MG63 (cell line): ENCODE data around the gene MUC6. TPM values are rescaled to one million over a fixed set of nuclear protein-coding genes. Genes with fewer than 3 reads are reported as not detected.

Source experiments
- DNase-seq: peaks from one replicate; pipeline ENCODE4 v3.0.0-alpha.2; 2020
- H3K27me3 ChIP-seq: fragments of 250-450 bp; sonication (Bioruptor Pico); 2 replicates; pipeline ENCODE4 v1.5.1; 2020; ENCODE audit warnings: mild to moderate bottlenecking, moderate library complexity
- H3K36me3 ChIP-seq: fragments of 250-450 bp; sonication (Bioruptor Pico); 2 replicates; pipeline ENCODE4 v1.5.1; 2020; ENCODE audit warnings: mild to moderate bottlenecking, moderate library complexity
- H3K4me3 ChIP-seq: fragments of 250-450 bp; sonication (Bioruptor Pico); 2 replicates; pipeline ENCODE4 v1.5.1; 2020; ENCODE audit warnings: mild to moderate bottlenecking, moderate library complexity
- H3K9me3 ChIP-seq: fragments of 250-450 bp; sonication (Bioruptor Pico); 2 replicates; pipeline ENCODE4 v1.5.1; 2020; ENCODE audit warnings: mild to moderate bottlenecking, moderate library complexity
- total RNA-seq: library from RNA; depleted of rRNA; stranded (reverse); fragments of >200 nt; shearing (Covaris generic); gene quantifications from 2 replicates; pipeline ENCODE4 v1.2.3, GENCODE V29; 2014; ENCODE audit warnings: low replicate concordance

The MUC6 gene
- total RNA-seq, 1 experiment from 2014 or later, result not detected

GRCh38 chr11:993632-994167 lies 42.8 kb downstream of the MUC6 start:
- H3K36me3 ChIP-seq, result peaks cover 16% of the 10 kb centered on the region
- no peak overlapping the region for H3K4me3 ChIP-seq
- H3K9me3 ChIP-seq, result no peaks in the 10 kb centered on the region
- H3K27me3 ChIP-seq, result no peaks in the 10 kb centered on the region
- no peak for DNase-seq

DNA sequence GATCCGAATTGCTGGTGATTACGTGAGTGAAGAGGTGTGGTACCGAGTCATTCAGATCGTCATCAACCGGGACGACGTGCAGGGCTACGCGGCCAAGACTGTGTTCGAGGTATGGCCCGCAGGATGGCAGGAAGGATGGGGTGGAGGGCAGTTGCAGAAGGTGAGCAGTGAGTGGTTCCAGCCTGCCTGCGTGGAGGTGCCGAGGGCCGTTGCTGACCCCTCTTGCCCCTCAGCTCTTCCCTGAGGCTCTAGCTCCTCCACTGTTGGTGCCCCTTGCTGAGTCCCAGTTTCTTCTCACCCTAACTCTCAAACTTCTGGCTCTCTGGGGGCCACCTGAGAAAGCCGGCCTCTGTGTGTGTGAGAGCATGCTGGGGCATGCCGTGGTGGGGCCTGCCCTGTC lies 43.9 kb downstream of the MUC6 start:
- peaks cover 23% of the 10 kb centered on the region for H3K36me3 ChIP-seq
- no peak for DNase-seq
- H3K4me3 ChIP-seq, result no peak overlapping the region
- no peaks in the 10 kb centered on the region for H3K27me3 ChIP-seq
- H3K9me3 ChIP-seq, result no peaks in the 10 kb centered on the region

DNA sequence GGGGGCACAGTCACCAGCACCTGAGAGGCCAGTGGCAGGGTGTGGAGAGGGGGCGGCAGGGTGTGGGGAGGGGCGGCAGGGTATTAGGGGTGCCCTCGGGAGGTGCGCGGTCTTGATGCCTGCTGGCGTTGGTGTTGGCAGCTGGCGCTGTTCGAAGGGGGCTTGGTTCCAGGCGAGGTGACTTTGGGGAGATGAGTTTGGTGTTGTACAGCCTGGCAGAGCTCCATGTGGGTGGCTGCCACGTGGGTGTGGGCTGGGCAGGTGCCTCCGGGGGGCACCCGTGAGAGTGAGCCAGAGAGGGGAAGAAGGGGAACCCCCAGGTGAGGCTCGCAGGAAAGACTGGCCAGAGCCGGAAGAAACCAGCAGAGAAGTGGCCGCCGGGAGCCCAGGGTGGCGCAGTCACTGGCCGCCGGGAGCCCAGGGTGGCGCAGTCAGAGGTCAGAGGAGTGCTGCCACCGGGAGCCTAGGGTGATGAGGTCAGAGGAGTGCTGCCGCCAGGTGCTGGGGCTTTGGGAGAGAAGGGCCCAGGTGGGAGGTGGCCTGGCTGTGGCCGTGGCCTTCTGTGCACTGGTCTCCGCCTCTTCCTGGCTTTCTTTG lies 44.7 kb downstream of the MUC6 start:
- no peak for DNase-seq
- no peaks in the 10 kb centered on the region for H3K27me3 ChIP-seq
- H3K4me3 ChIP-seq, result no peak overlapping the region
- peaks cover 28% of the 10 kb centered on the region for H3K36me3 ChIP-seq
- H3K9me3 ChIP-seq, result no peaks in the 10 kb centered on the region

DNA sequence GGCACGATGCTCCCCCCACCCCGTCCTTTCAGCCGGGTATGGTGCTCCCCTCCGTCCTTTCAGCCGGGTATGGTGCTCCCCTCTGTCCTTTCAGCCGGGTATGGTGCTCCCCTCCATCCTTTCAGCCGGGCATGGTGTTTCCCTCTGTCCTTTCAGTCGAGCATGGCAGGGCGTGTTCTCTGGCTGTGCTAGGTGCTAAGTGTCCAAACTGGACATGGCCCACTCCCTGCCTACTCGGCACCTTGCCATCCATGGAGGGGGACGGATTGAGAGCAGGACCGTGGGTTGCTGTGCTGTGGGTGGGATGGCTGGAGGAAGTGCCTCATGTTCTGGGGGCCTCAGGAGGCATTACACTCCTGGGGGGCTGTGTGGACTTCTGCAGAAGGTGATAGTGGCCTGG lies 45.5 kb downstream of the MUC6 start:
- Histone ChIP-seq H3K36me3 (peaks cover 29% of the 10 kb centered on the region), H3K4me3 (no peak overlapping the region), H3K27me3 (no peaks in the 10 kb centered on the region), H3K9me3 (no peaks in the 10 kb centered on the region)
- DNase-seq, result no peak

DNA sequence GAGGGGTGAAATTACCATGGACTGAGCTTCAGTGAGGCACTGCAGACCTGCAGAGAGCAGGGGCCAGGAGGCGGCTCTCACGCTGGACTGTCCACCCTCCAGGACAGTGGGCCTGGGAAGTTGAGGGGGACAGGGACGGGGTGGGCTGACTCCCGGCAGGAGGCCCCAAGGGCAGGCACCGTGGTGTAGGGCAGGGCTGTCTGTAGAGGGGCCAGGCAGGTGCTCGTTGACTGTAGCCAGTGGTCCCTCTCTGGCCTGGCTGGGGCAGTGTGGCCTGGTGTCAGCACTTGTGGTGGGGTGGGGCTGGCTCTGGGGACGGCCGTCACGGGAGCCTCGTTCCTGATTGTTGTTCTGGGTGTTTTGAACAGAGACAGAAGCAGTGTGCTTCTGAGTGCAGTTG lies 46.4 kb downstream of the MUC6 start:
- H3K9me3 ChIP-seq, result no peaks in the 10 kb centered on the region
- DNase-seq, result no peak
- peaks cover 36% of the 10 kb centered on the region for H3K36me3 ChIP-seq
- H3K27me3 ChIP-seq, result no peaks in the 10 kb centered on the region
- H3K4me3 ChIP-seq, result no peak overlapping the region

DNA sequence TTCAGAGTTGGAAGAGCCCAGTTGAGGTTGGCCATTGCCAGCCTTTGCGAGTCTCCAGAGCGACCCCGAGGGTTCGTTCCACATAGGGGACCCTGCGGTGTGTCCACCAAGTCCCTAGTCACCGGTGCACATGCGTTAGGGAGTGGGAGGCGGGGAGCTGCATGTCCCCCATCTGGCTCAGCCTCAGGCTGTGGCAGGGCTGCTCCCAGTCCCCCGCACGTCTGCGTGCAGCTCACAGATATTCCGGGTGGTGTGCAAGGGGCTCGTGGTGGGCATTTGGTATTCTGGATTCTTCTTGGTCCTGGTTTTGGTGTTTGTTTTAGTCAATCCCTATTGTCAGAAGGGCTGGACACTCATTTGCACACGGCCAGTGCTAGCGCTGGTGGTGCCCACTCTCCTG lies 48.8 kb downstream of the MUC6 start:
- Histone ChIP-seq H3K4me3 (no peak overlapping the region), H3K27me3 (no peaks in the 10 kb centered on the region), H3K9me3 (no peaks in the 10 kb centered on the region), H3K36me3 (peaks cover 50% of the 10 kb centered on the region)
- DNase-seq, result no peak

GRCh38 chr11:986952-987305 lies 49.6 kb downstream of the MUC6 start:
- DNase-seq, result no peak
- Histone ChIP-seq H3K27me3 (no peaks in the 10 kb centered on the region), H3K9me3 (no peaks in the 10 kb centered on the region), H3K36me3 (peaks cover 47% of the 10 kb centered on the region), H3K4me3 (no peak overlapping the region)

DNA sequence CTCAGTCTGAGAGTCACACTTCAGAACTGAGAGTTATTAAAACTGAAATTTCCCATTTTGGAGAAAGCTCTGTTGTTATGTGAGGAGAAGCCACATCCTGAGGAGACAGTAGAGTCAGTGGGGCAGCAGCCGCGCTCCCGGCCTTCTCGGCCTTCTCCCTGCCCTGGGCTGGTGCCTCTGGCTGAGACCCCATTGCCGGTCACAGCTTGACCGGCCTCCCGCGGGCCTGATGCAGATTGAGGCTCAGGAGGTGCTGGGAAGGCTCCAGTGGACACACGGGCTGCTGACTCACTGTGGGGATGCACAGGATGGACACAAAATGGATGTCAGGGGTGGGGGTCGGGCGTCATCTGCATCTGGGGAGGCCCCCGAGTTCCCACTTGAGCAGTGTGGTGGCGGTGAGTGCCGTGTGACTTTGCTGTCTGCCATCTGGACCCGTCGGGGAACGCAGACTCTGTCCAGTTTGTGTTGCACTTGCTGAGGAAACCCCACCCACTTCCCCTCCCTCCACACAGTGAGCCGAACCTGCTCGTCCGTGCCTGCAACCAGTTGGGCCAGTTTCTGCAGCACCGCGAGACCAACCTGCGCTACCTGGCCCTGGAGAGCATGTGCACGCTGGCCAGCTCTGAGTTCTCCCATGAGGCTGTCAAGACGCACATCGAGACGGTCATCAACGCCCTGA lies 50.1 kb downstream of the MUC6 start:
- Histone ChIP-seq H3K36me3 (peaks cover 50% of the 10 kb centered on the region), H3K27me3 (no peaks in the 10 kb centered on the region), H3K9me3 (no peaks in the 10 kb centered on the region), H3K4me3 (no peak overlapping the region)
- no peak for DNase-seq

- no peak overlapping the region for H3K4me3 ChIP-seq
- no peaks in the 10 kb centered on the region for H3K9me3 ChIP-seq
- no peaks in the 10 kb centered on the region for H3K27me3 ChIP-seq
- no peak for DNase-seq
- peaks cover 51% of the 10 kb centered on the region for H3K36me3 ChIP-seq
These were observed 50.7 kb downstream of the MUC6 start for GRCh38 chr11:985848-986247.

- H3K27me3 ChIP-seq, result no peaks in the 10 kb centered on the region
- H3K9me3 ChIP-seq, result no peaks in the 10 kb centered on the region
- DNase-seq, result no peak
- peaks cover 53% of the 10 kb centered on the region for H3K36me3 ChIP-seq
- H3K4me3 ChIP-seq, result no peak overlapping the region
These were observed 51.1 kb downstream of the MUC6 start for GRCh38 chr11:985406-985805.

GRCh38 chr11:984546-984945 lies 52.0 kb downstream of the MUC6 start:
- Histone ChIP-seq H3K4me3 (no peak overlapping the region), H3K36me3 (peaks cover 53% of the 10 kb centered on the region), H3K27me3 (no peaks in the 10 kb centered on the region), H3K9me3 (no peaks in the 10 kb centered on the region)
- no peak for DNase-seq

GRCh38 chr11:981764-982163 lies 54.8 kb downstream of the MUC6 start:
- Histone ChIP-seq H3K4me3 (no peak overlapping the region), H3K9me3 (no peaks in the 10 kb centered on the region), H3K36me3 (peaks cover 58% of the 10 kb centered on the region), H3K27me3 (no peaks in the 10 kb centered on the region)
- no peak for DNase-seq

GRCh38 chr11:980438-981357 lies 55.8 kb downstream of the MUC6 start:
- no peaks in the 10 kb centered on the region for H3K27me3 ChIP-seq
- no peak overlapping the region for H3K4me3 ChIP-seq
- no peak for DNase-seq
- H3K9me3 ChIP-seq, result no peaks in the 10 kb centered on the region
- H3K36me3 ChIP-seq, result peaks cover 53% of the 10 kb centered on the region

- no peak for DNase-seq
- Histone ChIP-seq H3K27me3 (no peaks in the 10 kb centered on the region), H3K9me3 (no peaks in the 10 kb centered on the region), H3K4me3 (no peak overlapping the region), H3K36me3 (peaks cover 35% of the 10 kb centered on the region)
These were observed 57.7 kb downstream of the MUC6 start for GRCh38 chr11:978781-979180.

DNA sequence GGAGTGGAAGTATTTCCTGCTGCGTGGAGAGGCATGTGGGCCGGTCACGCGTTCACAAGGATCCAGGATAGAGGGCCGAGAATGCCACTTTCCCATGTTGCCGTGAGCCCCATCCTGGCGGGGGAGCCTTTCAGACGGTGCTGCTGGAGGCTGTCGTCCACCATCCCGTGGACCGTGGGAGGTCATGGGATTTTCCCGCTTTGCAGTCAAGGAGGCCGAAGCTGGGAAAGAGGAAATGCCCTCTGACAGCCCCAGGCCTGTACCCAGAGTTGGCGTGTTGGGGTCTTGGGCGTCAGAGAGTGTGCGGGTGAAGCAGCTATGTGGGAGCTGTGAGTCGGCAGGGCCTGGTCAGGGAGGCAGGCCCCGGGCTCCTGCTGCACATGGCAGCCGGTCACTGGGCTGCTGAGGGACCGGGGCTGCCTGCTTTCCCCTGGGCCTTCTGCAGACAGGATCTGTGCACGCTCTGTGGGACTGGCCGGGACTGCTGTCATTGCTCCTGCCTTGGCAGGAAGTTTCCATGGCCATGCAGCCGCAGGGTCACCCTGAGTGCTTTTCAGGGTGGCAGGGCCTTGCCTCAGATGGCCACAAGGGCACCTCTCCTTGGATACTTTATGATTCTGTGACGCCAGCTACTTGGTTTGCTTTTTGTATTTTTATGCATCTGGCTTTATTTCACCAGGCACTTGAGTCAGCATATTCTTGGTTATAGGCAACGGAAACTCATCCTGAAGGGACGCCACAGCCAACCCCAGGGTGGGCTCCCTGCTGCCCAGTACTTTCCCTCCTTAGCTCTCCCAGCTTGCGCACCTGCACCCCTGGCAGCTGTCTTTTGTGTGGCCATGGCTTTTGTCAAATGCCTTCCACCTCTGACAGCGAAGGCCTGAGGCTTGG lies 58.4 kb downstream of the MUC6 start:
- no peaks in the 10 kb centered on the region for H3K27me3 ChIP-seq
- H3K36me3 ChIP-seq, result peaks cover 36% of the 10 kb centered on the region
- DNase-seq, result no peak
- no peak overlapping the region for H3K4me3 ChIP-seq
- H3K9me3 ChIP-seq, result no peaks in the 10 kb centered on the region

DNA sequence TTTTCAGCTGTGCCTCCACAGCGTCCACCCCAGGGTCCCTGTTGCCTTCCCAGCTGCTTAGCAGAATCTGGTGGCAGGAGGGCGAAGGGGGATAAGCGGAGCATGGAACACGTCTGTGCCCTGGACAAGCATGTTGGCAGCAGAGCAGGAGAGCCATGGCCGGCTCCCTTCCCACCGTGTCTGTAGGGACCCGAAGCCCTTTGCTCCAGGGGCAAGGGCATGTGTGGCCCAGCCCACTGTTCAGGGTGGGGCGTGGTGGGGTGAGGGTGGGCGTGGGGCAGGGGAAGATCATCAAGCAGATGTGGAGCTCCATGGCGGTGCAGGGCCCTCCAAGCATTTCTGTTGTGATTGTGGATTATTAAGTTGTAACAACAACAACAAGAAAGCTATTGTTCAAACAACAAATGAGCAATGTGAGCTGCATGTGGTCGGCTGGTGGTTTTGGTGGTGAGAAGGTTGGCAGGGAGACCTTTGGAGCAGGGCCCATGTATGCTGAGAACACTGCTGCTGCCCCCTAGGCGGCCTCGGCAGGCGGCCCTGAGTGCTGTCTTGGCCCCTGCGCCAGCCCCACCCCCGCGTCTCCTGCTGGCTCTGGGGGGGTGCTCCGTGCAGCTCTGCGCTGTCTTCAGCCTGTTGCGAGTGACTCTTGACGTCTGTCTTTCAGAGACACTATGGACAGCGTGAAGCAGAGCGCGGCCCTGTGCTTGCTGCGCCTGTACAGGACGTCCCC lies 59.9 kb downstream of the MUC6 start:
- Histone ChIP-seq H3K36me3 (peaks cover 50% of the 10 kb centered on the region), H3K27me3 (no peaks in the 10 kb centered on the region), H3K9me3 (no peaks in the 10 kb centered on the region), H3K4me3 (no peak overlapping the region)
- peak; percentile 54 for DNase-seq
